Trophoblast cell (in vitro differentiated cells and primary cell): ENCODE results near the gene TBC1D9B.

Source experiments
- DNase-seq, 2 donors: peaks; one replicate each; pipeline ENCODE4 v3.0.0-alpha.2; 2016
- H2AFZ ChIP-seq: 2 replicates; pipeline ENCODE4 v1.6.1; 2013; ENCODE audit warnings: low read length, moderate library complexity, mild to moderate bottlenecking; ENCODE audit not compliant: insufficient read depth, poor library complexity
- H2AK5ac ChIP-seq: 2 replicates; pipeline ENCODE4 v1.6.1; 2013; ENCODE audit warnings: mild to moderate bottlenecking, low read length
- H2BK120ac ChIP-seq: 2 replicates; pipeline ENCODE4 v1.6.1; 2013; ENCODE audit warnings: low read length, mild to moderate bottlenecking, moderate library complexity; ENCODE audit not compliant: insufficient read depth, poor library complexity
- H2BK12ac ChIP-seq: 2 replicates; pipeline ENCODE4 v1.6.1; 2013; ENCODE audit warnings: mild to moderate bottlenecking, low read length, moderate library complexity
- H2BK5ac ChIP-seq: 2 replicates; pipeline ENCODE4 v1.6.1; 2013; ENCODE audit warnings: low read length, low read depth, moderate library complexity, mild to moderate bottlenecking; ENCODE audit not compliant: poor library complexity
- H3K14ac ChIP-seq: 2 replicates; pipeline ENCODE4 v1.6.1; 2013; ENCODE audit warnings: mild to moderate bottlenecking, low read length
- H3K18ac ChIP-seq: 2 replicates; pipeline ENCODE4 v1.6.1; 2013; ENCODE audit warnings: mild to moderate bottlenecking, low read length
- H3K23ac ChIP-seq: 2 replicates; pipeline ENCODE4 v1.6.1; 2013; ENCODE audit warnings: low read length
- H3K27ac ChIP-seq: 2 replicates; pipeline ENCODE4 v1.5.1; 2013; ENCODE audit warnings: low read depth, mild to moderate bottlenecking, inconsistent platforms, low read length, moderate library complexity
- H3K27me3 ChIP-seq: 2 replicates; pipeline ENCODE4 v1.6.1; 2013; ENCODE audit warnings: inconsistent platforms, mild to moderate bottlenecking, low read length, moderate library complexity; ENCODE audit not compliant: insufficient read depth
- H3K36me3 ChIP-seq, 2 experiments: 1 replicate in 1 of 2; 2 replicates in 1 of 2; pipeline ENCODE4 v1.6.1; 2013; ENCODE audit warnings: low read length in 2 of 2, mild to moderate bottlenecking in 2 of 2, moderate library complexity in 1 of 2; ENCODE audit not compliant: insufficient read depth in 2 of 2, control insufficient read depth in 1 of 2
- H3K4ac ChIP-seq: 2 replicates; pipeline ENCODE4 v1.6.1; 2013; ENCODE audit warnings: low read depth, mild to moderate bottlenecking, low read length, moderate library complexity
- H3K4me1 ChIP-seq, 2 experiments: 1 replicate in 1 of 2; 2 replicates in 1 of 2; pipeline ENCODE4 v1.6.1; 2013; ENCODE audit warnings: low read length in 2 of 2, mild to moderate bottlenecking in 2 of 2, moderate library complexity in 1 of 2; ENCODE audit not compliant: insufficient read depth in 2 of 2, control insufficient read depth in 1 of 2
- H3K4me2 ChIP-seq: 2 replicates; pipeline ENCODE4 v1.6.1; 2013; ENCODE audit warnings: inconsistent platforms, mild to moderate bottlenecking, low read length, moderate library complexity
- H3K4me3 ChIP-seq: 2 replicates; pipeline ENCODE4 v1.5.1; 2013; ENCODE audit warnings: mild to moderate bottlenecking, low read depth, low read length, inconsistent platforms
- H3K79me1 ChIP-seq: one replicate; pipeline ENCODE4 v1.6.1; 2013; ENCODE audit warnings: low read length
- H3K79me2 ChIP-seq: 2 replicates; pipeline ENCODE4 v1.6.1; 2013; ENCODE audit warnings: low read length, mild to moderate bottlenecking; ENCODE audit not compliant: control insufficient read depth, insufficient read depth, poor library complexity
- H3K9ac ChIP-seq: 2 replicates; pipeline ENCODE4 v1.6.1; 2013; ENCODE audit warnings: mild to moderate bottlenecking, low read length
- H3K9me3 ChIP-seq: 2 replicates; pipeline ENCODE4 v1.6.1; 2013; ENCODE audit warnings: low read depth, mild to moderate bottlenecking, control low read depth, inconsistent platforms, low read length; ENCODE audit not compliant: insufficient read depth
- H4K12ac ChIP-seq: 2 replicates; pipeline ENCODE4 v1.6.1; 2013; ENCODE audit warnings: low read depth, mild to moderate bottlenecking, low read length, moderate library complexity
- H4K8ac ChIP-seq: 2 replicates; pipeline ENCODE4 v1.6.1; 2013; ENCODE audit warnings: low read depth, mild to moderate bottlenecking, low read length, moderate library complexity
- H4K91ac ChIP-seq: one replicate; pipeline ENCODE4 v1.6.1; 2013; ENCODE audit warnings: low read depth, mild to moderate bottlenecking, low read length, moderate library complexity
- WGBS: extraction: QIAGEN DNeasy Blood & Tissue Kit; methylation state at CpG from one replicate; pipeline ENCODE4 v1.1.7; 2013; ENCODE audit warnings: missing lambda C conversion rate; ENCODE audit not compliant: insufficient read length, insufficient coverage; ENCODE audit errors: extremely low coverage; 5-methylcytosine and 5-hydroxymethylcytosine counted together

Gene TBC1D9B

DNA sequence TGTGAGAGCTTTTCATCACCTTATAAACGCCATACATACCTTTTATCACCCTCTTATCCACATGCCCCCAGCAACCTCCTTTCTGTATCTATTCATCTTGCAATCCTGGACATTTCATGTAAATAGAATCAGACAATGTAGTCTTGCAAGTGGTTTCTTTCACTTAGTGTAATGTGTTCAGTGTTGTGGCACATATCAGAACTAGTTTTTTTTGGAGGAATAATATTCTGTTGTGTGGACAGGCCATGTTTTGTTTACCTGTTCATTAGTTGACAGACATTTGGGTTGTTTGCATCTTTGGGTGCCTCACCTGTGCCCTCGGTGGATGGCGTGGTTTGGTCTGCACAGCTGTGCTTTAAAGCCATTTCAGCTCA lies 85.7 kb downstream of the TBC1D9B start:
- DNase-seq, result no peak

DNA sequence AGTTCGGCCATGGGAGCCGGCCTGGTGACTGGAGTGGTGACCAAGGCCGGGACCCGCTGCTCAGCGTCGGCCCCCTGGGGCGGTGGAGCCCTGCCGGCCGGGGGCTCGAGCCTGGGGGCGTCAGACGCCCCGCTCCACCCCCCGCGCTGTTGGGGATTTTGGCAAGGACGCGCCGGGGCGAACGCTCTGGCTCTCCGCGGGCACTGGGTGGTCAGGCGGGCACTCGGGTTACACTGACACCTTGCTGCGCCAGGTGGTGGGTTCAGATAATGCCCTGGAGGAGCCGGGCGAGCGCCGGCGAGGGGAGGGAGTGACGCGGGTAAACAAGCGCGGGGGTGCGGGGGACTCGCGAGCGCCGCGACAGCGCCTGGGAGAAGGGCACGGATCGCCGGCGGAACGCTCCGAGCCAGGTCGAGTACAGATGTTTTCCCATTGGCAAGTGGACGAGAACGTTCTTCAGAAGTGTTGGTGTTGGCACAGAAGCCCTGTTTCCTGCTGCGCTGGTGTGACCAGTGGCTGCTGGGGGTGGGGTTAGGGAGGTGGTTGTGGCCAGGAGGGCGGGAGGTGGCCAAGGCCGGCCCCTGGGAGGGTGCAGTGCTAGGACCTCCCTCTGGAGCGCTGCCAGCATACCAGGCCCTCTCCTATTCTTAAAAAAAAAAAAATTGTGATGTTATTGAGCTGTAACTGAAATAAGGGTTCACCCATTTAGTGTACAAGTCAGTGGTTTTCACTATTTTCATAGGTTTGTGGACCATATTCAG lies 86.2 kb downstream of the TBC1D9B start:
- Histone ChIP-seq H3K9me3 (no peaks in the 10 kb centered on the region), H2BK5ac (peak overlapping the region; percentile 80), H4K8ac (peak overlapping the region; percentile 64), H3K79me2 (peaks cover 30% of the 10 kb centered on the region), H2BK120ac (peak overlapping the region; percentile 88), H2BK12ac (peak overlapping the region; percentile 10), H3K4me3 (peak overlapping the region; percentile 95), H3K27me3 (no peaks in the 10 kb centered on the region), H3K18ac (peak overlapping the region; percentile 92), H2AK5ac (peak overlapping the region; percentile 75), H3K9ac (peak overlapping the region; percentile 87), H3K4ac (peak overlapping the region; percentile 85), H3K27ac (peak overlapping the region; percentile 86), H4K91ac (peak overlapping the region; percentile 83), H3K14ac (peak overlapping the region; percentile 86), H4K12ac (peak overlapping the region; percentile 22), H3K4me1 (peaks cover 31 to 37% of the 10 kb centered on the region in 2 experiments), H2AFZ (peak overlapping the region; percentile 46), H3K36me3 (peaks cover 41 to 44% of the 10 kb centered on the region in 2 experiments), H3K23ac (no peak overlapping the region), H3K79me1 (peaks cover 40% of the 10 kb centered on the region), H3K4me2 (peak overlapping the region; percentile 74)
- DNase-seq, result peak; percentile 88 to 91
- no CpG with 5 or more reads among the region's 54 CpGs for WGBS

More for the DNA sequence above, 85.7 kb downstream of the TBC1D9B start:
- Histone ChIP-seq H2BK12ac (no peak overlapping the region), H3K27me3 (no peaks in the 10 kb centered on the region), H3K23ac (no peak overlapping the region), H3K14ac (no peak overlapping the region), H3K27ac (no peak overlapping the region), H3K18ac (no peak overlapping the region), H2AFZ (no peak overlapping the region), H3K4ac (peak overlapping the region; percentile 25), H4K8ac (no peak overlapping the region), H3K4me1 (peaks cover 29 to 34% of the 10 kb centered on the region in 2 experiments), H3K36me3 (peaks cover 47 to 48% of the 10 kb centered on the region in 2 experiments), H3K79me2 (peaks cover 28% of the 10 kb centered on the region), H4K91ac (no peak overlapping the region), H3K4me2 (peak overlapping the region; percentile 74), H2BK120ac (no peak overlapping the region), H2AK5ac (no peak overlapping the region), H3K9me3 (no peaks in the 10 kb centered on the region), H3K4me3 (no peak overlapping the region), H4K12ac (no peak overlapping the region), H2BK5ac (no peak overlapping the region), H3K79me1 (peaks cover 34% of the 10 kb centered on the region), H3K9ac (no peak overlapping the region)
- no CpG with 5 or more reads among the region's 3 CpGs for WGBS

DNA sequence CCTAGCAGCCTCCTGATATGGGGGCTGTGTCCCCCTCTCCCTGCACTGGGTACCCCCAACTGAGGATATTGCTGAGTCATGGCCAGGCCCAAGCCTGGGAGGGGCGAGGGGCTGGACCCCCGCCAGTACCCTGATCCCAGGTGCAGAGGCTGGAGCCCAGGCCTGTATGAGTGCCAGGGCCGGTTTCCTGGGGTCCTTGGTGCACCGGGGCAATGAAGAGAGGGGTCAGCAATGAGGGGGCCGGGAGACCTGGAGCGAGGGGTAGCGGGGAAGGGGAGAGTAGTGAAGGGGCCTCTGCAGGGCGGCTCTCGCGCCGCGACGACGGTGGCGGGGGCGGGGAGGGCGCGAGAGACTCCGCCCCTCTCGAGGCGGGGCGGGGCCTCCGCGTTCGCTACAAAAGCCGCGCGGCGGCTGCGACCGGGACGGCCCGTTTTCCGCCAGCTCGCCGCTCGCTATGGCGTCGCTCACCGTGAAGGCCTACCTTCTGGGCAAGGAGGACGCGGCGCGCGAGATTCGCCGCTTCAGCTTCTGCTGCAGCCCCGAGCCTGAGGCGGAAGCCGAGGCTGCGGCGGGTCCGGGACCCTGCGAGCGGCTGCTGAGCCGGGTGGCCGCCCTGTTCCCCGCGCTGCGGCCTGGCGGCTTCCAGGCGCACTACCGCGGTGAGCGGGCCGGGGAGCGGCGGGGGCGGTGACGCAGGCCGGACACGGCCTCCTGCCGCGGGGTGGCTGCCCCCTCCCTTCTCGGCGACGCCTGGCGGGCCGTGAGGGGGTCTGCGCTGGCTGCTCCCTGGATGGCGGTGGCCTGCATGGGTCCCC lies 87.0 kb downstream of the TBC1D9B start, which contains the start of gene SQSTM1:
Gene SQSTM1 (plus strand): TSS at position 423 of the 815 bp plus-strand sequence. CDS start 32 bp downstream, at position 455.
- peak within 1 kb of the TSS; percentile 94 for H3K27ac ChIP-seq
- H3K4ac ChIP-seq, result peak within 1 kb of the TSS; percentile 96
- WGBS, result no CpG with 5 or more reads among the region's 81 CpGs

DNA sequence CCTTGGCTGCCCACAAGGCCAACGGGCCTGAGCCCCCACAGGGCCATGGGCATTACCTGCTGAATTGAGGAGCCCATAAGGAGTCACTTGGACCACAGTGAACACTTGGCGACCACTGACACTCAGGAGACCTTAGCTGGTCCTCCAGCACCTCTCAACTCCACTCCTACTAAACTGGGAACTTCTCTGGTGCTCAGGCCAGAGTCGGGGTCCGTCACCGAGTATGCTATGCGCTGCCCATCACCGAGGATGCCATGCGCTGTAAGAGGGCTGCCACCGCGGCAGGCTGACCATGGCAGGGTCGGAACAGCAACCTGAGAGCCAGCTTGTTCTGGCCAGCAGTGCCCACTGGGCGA lies 87.6 kb downstream of the TBC1D9B start:
- H3K9me3 ChIP-seq, result no peaks in the 10 kb centered on the region
- H2BK5ac ChIP-seq, result peak overlapping the region; percentile 92
- peaks cover 33 to 42% of the 10 kb centered on the region in 2 experiments for H3K4me1 ChIP-seq
- no peak overlapping the region for H3K23ac ChIP-seq
- peak overlapping the region; percentile 74 for H3K4me2 ChIP-seq
- peak overlapping the region; percentile 96 for H3K4ac ChIP-seq
- H4K12ac ChIP-seq, result peak overlapping the region; percentile 83
- H3K27me3 ChIP-seq, result no peaks in the 10 kb centered on the region
- DNase-seq, result no peak
- peaks cover 41% of the 10 kb centered on the region for H3K79me1 ChIP-seq
- peak overlapping the region; percentile 86 for H3K18ac ChIP-seq
- peak overlapping the region; percentile 94 for H3K27ac ChIP-seq
- H4K91ac ChIP-seq, result peak overlapping the region; percentile 97
- H3K4me3 ChIP-seq, result no peak overlapping the region
- H3K9ac ChIP-seq, result no peak overlapping the region
- peak overlapping the region; percentile 71 for H3K14ac ChIP-seq
- peak overlapping the region; percentile 99 for H2AK5ac ChIP-seq
- peak overlapping the region; percentile 13 for H2AFZ ChIP-seq
- peaks cover 33 to 38% of the 10 kb centered on the region in 2 experiments for H3K36me3 ChIP-seq
- peak overlapping the region; percentile 82 for H4K8ac ChIP-seq
- peak overlapping the region; percentile 95 for H2BK120ac ChIP-seq
- WGBS, result no CpG with 5 or more reads among the region's 12 CpGs
- H3K79me2 ChIP-seq, result peaks cover 30% of the 10 kb centered on the region
- H2BK12ac ChIP-seq, result peak overlapping the region; percentile 95

More for the DNA sequence above, 87.0 kb downstream of the TBC1D9B start, which contains the start of gene SQSTM1:
- peak within 1 kb of the TSS; percentile 87 for H3K9ac ChIP-seq
- H2AFZ ChIP-seq, result peak within 1 kb of the TSS; percentile 46
- peak within 1 kb of the TSS; percentile 74 for H3K4me2 ChIP-seq
- peak within 1 kb of the TSS; percentile 97 for H4K91ac ChIP-seq
- peak within 1 kb of the TSS; percentile 99 for H2AK5ac ChIP-seq
- peaks cover 35 to 39% of the 10 kb centered on the region in 2 experiments for H3K36me3 ChIP-seq
- peaks cover 41% of the 10 kb centered on the region for H3K79me1 ChIP-seq
- no peak within 1 kb of the TSS for H3K23ac ChIP-seq
- H3K4me3 ChIP-seq, result peak within 1 kb of the TSS; percentile 95
- peak within 1 kb of the TSS; percentile 86 for H3K14ac ChIP-seq
- DNase-seq, result peak; percentile 58 to 85
- H3K18ac ChIP-seq, result peak within 1 kb of the TSS; percentile 92
- peak within 1 kb of the TSS; percentile 95 for H2BK12ac ChIP-seq
- H3K4me1 ChIP-seq, result peaks cover 33 to 40% of the 10 kb centered on the region in 2 experiments
- peak within 1 kb of the TSS; percentile 95 for H2BK120ac ChIP-seq
- H3K27me3 ChIP-seq, result no peaks in the 10 kb centered on the region
- H2BK5ac ChIP-seq, result peak within 1 kb of the TSS; percentile 92
- peak within 1 kb of the TSS; percentile 83 for H4K12ac ChIP-seq
- no peaks in the 10 kb centered on the region for H3K9me3 ChIP-seq
- peak within 1 kb of the TSS; percentile 82 for H4K8ac ChIP-seq
- peaks cover 30% of the 10 kb centered on the region for H3K79me2 ChIP-seq
